D721Med (cell line): Measurements from ENCODE around the gene CFTR.

Experiments
- DNase-seq: peaks from one replicate; pipeline ENCODE4 v3.0.0; 2011; ENCODE audit warnings: low spot score; ENCODE audit not compliant: insufficient read length
- FAIRE-seq: peaks from 2 replicates; lab custom pipeline; 2011; peaks lifted over from hg19 to GRCh38; lab: Jason Lieb, UNC
- TF ChIP-seq, protein P1 (sequence below): IDR thresholded peaks from 2 replicates; pipeline ENCODE4 v1.5.1; 2012; ENCODE audit warnings: mild to moderate bottlenecking, control low read depth; ENCODE audit not compliant: insufficient read depth; ENCODE audit errors: missing control alignments

CFTR gene

DNA sequence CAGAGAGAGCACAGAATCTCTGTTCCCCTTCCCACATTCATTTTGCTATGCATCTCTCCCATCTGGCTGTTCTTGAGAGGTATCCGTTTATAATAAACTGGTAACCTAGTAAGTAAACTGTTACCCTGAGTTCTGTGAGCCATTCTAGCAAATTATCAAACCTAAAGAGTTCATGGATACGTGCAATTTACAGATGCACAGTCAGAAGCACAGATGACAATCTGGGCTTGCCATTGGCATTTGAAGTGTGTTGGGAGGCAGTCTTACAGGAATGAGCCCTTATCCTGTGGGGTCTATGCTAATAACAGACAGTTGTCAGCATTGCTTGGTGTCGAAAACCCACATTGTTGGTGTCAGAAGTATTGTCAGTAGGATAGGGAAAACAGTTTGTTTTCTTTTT is 151.8 kb downstream of the CFTR start:
- TF ChIP-seq, protein P1, sequence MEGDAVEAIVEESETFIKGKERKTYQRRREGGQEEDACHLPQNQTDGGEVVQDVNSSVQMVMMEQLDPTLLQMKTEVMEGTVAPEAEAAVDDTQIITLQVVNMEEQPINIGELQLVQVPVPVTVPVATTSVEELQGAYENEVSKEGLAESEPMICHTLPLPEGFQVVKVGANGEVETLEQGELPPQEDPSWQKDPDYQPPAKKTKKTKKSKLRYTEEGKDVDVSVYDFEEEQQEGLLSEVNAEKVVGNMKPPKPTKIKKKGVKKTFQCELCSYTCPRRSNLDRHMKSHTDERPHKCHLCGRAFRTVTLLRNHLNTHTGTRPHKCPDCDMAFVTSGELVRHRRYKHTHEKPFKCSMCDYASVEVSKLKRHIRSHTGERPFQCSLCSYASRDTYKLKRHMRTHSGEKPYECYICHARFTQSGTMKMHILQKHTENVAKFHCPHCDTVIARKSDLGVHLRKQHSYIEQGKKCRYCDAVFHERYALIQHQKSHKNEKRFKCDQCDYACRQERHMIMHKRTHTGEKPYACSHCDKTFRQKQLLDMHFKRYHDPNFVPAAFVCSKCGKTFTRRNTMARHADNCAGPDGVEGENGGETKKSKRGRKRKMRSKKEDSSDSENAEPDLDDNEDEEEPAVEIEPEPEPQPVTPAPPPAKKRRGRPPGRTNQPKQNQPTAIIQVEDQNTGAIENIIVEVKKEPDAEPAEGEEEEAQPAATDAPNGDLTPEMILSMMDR = no peak
- FAIRE-seq (no peak), DNase-seq (no peak)

DNA sequence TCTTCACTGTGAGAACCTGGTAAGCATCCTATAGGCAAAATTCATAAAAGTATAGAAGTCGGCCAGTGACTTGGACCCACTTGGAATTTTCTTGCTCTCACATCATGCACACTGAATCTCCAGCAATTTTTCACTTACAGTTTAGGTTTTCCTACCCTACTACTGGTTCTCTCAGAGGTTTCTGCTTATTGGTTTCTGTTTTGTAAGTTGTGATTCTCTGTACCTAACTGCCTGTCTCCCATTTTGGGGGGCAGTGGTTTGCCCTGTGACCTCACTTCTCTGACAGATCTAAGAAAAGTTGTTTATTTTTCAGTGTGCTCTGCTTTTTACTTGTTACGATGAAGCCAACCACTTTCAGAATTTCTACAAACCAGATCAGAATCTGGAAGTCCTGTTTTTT is 158.1 kb downstream of the CFTR start:
- no peak for FAIRE-seq
- no peak for DNase-seq

DNA sequence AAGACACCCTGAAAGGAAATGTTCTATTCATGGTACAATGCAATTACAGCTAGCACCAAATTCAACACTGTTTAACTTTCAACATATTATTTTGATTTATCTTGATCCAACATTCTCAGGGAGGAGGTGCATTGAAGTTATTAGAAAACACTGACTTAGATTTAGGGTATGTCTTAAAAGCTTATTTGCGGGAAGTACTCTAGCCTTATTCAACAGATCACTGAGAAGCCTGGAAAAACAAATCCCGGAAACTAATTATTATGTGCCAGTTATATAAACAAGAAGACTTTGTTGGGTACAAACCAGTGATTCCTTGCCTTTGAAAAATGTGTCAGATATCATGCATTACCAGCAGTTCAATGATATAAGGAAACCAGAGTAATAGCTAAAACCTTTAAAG is 160.1 kb downstream of the CFTR start:
- DNase-seq (no peak), FAIRE-seq (no peak)
- TF ChIP-seq, protein P1 = no peak

More for the DNA sequence above, 158.1 kb downstream of the CFTR start:
- TF ChIP-seq, protein P1 = no peak

DNA sequence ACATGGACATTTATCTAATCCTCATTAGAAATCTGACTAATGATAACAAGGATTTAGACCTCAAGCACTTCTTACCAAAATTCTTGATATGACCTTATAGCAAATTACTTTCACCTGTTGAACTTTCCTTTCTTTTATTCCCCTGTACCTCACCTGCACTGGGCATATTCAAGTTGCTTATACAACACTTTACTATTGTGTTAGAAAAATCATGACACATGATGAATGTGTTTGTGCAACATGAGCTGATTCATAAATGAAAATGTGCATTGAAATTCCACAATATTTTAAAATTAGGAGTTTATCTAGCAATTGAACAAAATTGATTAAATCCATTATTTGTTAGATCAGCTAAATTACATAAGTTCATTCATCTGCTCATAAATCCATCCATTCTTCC is 160.6 kb downstream of the CFTR start:
- no peak for FAIRE-seq
- no peak for DNase-seq
- TF ChIP-seq, protein P1 = no peak

DNA sequence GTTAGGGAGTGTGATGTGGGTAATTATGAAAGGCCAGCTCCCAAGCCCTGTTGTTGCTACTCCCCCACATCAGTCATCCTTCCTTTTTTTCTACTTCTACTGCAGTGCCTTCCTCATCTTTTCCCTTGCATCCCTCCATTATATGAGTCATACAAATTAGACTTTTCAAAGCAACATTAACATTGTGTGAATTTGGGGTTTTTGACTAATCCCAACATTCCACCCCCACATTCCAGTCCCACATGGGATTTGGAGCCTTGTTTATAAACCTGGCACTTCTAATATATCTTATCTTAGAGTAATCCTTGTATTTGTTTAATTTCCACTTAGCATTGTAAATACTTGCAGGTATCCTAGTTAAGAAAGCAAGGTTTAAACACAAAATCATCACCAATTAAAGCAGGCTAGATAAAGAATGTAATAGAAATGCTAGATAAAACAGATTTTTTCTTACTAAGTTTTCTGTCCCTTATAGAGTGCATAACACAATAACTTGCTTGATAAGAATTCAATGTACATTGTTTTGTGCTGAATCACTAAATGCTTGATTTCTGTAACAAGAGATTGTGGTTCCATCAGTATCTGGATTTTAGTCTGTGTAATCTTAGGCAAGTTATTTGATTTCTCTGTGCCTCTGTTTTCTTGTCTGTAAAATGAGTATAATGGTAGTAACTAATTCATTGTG is 165.8 kb downstream of the CFTR start:
- FAIRE-seq (no peak), DNase-seq (no peak)
- TF ChIP-seq, protein P1 = no peak

DNA sequence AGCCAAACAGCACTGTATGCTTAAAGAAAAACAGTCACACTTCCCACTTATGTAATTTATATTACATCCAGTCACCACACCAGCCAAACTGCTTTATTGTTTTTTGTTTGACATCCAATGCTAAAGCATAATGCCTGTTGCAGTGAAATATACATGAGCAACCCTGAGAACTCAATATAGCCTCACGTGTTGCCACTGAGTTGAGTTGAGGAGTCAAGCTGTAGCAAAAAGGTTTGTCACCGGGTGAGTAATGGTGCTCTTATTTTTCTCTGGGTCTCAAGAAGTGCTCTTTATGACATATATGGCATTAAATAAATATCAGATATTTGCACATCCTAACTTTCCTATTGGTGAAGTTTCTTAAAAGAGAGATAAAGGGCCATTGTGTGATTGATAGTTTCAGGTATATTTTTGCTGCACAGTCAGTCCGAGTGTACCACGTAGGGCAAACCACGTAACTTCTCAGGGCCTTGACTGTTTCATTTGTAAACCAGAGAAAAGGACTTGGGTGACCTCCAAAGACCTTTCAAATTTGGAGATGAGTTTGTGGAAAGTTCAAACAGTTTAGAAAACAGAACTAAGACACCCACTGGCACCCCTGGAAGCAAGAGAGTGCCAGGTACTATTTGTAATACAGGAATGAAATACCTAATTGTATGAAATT is 168.5 kb downstream of the CFTR start:
- DNase-seq (no peak), FAIRE-seq (no peak)
- TF ChIP-seq, protein P1 = no peak
